Keratinocyte (primary cell): ENCODE results near the gene MAP6D1.

Experiments used
- EZH2 ChIP-seq: IDR thresholded peaks from one replicate; pipeline ENCODE4 v1.6.1; 2012; ENCODE audit warnings: inconsistent platforms, mild to moderate bottlenecking, low read length, moderate library complexity
- TF ChIP-seq, protein P1 (sequence below), 3 experiments: IDR thresholded peaks in 1 of 3; conservative IDR thresholded peaks in 1 of 3; optimal IDR thresholded peaks in 1 of 3; 2 replicates in 2 of 3; 3 replicates in 1 of 3; pipeline versions ENCODE3 to v1.5.1; 2011; ENCODE audit warnings: low read length in 3 of 3, mild to moderate bottlenecking in 3 of 3, moderate library complexity in 2 of 3, control low read depth in 1 of 3, inconsistent platforms in 1 of 3; ENCODE audit not compliant: insufficient read depth in 2 of 3; ENCODE audit errors: extremely low read depth in 1 of 3

DNA sequence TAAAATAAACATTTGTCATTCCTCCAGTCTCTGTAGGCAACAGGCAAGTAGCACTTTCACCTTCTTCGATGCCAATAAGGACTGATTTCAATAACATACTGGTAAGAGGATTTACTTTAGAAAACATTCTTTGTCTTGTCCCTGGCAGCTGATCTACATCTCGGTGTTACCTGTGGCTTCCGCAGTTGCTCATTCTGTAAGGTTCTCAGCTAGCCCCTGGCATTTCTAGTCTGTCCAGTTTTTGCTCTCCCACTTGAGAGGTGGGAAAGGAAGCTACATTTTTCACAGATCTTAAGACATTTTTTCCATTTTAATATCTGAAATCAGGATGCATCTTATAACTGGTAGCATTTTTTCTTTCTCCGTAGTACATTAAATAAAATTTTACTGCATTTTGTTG is 19.7 kb upstream of the MAP6D1 start:
- TF ChIP-seq, protein P1, sequence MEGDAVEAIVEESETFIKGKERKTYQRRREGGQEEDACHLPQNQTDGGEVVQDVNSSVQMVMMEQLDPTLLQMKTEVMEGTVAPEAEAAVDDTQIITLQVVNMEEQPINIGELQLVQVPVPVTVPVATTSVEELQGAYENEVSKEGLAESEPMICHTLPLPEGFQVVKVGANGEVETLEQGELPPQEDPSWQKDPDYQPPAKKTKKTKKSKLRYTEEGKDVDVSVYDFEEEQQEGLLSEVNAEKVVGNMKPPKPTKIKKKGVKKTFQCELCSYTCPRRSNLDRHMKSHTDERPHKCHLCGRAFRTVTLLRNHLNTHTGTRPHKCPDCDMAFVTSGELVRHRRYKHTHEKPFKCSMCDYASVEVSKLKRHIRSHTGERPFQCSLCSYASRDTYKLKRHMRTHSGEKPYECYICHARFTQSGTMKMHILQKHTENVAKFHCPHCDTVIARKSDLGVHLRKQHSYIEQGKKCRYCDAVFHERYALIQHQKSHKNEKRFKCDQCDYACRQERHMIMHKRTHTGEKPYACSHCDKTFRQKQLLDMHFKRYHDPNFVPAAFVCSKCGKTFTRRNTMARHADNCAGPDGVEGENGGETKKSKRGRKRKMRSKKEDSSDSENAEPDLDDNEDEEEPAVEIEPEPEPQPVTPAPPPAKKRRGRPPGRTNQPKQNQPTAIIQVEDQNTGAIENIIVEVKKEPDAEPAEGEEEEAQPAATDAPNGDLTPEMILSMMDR (optimal IDR thresholded peaks at IDR 0.05 in 1 of 3, IDR thresholded peaks at IDR 0.05 in 1 of 3, conservative IDR thresholded peaks at IDR 0.05 in 1 of 3; ENCODE audit: extremely low read depth in 1 of 3, insufficient read depth in 2 of 3, low read length in 3 of 3), result no peak
- TF ChIP-seq EZH2, result no peak
